Measurements from ENCODE around the gene DNAH10.

The DNAH10 gene

DNA sequence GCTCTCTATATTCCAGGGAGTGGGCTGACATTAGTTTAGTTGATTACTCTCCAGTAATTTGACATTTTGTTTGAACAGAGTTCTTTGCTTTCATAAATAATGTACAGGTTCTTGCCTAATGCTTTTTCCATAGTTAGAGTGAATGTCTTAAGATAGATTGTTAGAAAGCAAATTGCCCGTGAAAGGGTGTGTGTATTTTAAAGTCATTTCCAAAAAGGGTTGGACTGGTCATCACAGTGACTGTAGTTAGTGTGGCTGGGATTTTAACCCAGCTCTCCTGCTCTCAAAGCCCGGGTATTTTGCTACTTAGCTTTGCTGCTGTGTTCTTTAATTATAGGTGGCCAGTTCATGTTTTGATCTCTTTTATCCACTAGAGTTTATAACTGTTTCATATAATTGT, 74.2 kb downstream of the DNAH10 start:
- no peaks in the 10 kb centered on the region for H3K9me2 ChIP-seq (replicated peaks; ENCODE audit: low read depth, low read length)
- no peaks in the 10 kb centered on the region for H3K79me2 ChIP-seq (ENCODE audit: insufficient read depth, low read length)
- no peak overlapping the region for H3K9ac ChIP-seq (ENCODE audit: low read depth, low read length, poor library complexity, severe bottlenecking)
- no peak overlapping the region for H3K4me2 ChIP-seq (ENCODE audit: low read depth, low read length, poor library complexity, severe bottlenecking)
- no peaks in the 10 kb centered on the region for H3K4me1 ChIP-seq (ENCODE audit: insufficient read depth, low read length, poor library complexity, severe bottlenecking)
- H3K27me3 ChIP-seq (ENCODE audit: insufficient read depth, low read length, poor library complexity, severe bottlenecking) = no peaks in the 10 kb centered on the region
- no peak overlapping the region for H2AFZ ChIP-seq (ENCODE audit: low read length)
- H3F3A ChIP-seq (ENCODE audit: low read depth) = no peaks in the 10 kb centered on the region
- TF ChIP-seq, protein P1, sequence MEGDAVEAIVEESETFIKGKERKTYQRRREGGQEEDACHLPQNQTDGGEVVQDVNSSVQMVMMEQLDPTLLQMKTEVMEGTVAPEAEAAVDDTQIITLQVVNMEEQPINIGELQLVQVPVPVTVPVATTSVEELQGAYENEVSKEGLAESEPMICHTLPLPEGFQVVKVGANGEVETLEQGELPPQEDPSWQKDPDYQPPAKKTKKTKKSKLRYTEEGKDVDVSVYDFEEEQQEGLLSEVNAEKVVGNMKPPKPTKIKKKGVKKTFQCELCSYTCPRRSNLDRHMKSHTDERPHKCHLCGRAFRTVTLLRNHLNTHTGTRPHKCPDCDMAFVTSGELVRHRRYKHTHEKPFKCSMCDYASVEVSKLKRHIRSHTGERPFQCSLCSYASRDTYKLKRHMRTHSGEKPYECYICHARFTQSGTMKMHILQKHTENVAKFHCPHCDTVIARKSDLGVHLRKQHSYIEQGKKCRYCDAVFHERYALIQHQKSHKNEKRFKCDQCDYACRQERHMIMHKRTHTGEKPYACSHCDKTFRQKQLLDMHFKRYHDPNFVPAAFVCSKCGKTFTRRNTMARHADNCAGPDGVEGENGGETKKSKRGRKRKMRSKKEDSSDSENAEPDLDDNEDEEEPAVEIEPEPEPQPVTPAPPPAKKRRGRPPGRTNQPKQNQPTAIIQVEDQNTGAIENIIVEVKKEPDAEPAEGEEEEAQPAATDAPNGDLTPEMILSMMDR (conservative IDR thresholded peaks at IDR 0.05; ENCODE audit: low read length) = no peak
- TF ChIP-seq EZH2phosphoT487 (IDR thresholded peaks at IDR 0.05; ENCODE audit: borderline replicate concordance) = no peak
- no peak overlapping the region for H3K4me3 ChIP-seq (ENCODE audit: low read length, poor library complexity, severe bottlenecking)
- no peaks in the 10 kb centered on the region for H4K20me1 ChIP-seq (ENCODE audit: insufficient read depth, low read length, poor library complexity, severe bottlenecking)
- H3K36me3 ChIP-seq (ENCODE audit: insufficient read depth, low read length) = no peaks in the 10 kb centered on the region
- H3K9me3 ChIP-seq (ENCODE audit: insufficient read depth, low read depth, low read length) = no peaks in the 10 kb centered on the region

DNA sequence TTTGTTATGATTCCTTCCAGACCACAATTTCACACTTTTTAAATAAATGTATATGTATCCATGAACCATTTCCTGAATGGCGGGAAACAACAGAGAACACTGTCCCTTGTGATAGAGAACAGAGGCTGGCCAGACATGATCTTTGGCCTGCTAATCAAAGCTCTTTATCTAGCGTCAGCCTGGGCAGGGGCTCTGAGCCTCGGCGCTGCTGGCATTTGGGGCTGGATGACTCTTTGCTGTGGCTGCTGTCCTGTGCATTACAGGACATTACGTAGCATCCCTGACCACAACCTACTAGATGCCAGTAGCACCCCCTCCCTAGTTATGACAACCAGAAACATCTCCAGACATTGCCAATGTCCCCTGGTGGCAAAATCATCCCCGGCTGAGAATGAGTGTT, 77.7 kb downstream of the DNAH10 start:
- Histone ChIP-seq H3K4me3 (ENCODE audit: low read length, poor library complexity, severe bottlenecking) (no peak overlapping the region), H3K27me3 (ENCODE audit: insufficient read depth, low read length, poor library complexity, severe bottlenecking) (no peaks in the 10 kb centered on the region), H3K4me2 (ENCODE audit: low read depth, low read length, poor library complexity, severe bottlenecking) (no peak overlapping the region), H3K9me2 (replicated peaks; ENCODE audit: low read depth, low read length) (no peaks in the 10 kb centered on the region), H3K79me2 (ENCODE audit: insufficient read depth, low read length) (no peaks in the 10 kb centered on the region), H3F3A (ENCODE audit: low read depth) (no peaks in the 10 kb centered on the region), H3K4me1 (ENCODE audit: insufficient read depth, low read length, poor library complexity, severe bottlenecking) (no peaks in the 10 kb centered on the region), H3K9ac (ENCODE audit: low read depth, low read length, poor library complexity, severe bottlenecking) (no peak overlapping the region), H4K20me1 (ENCODE audit: insufficient read depth, low read length, poor library complexity, severe bottlenecking) (no peaks in the 10 kb centered on the region), H3K36me3 (ENCODE audit: insufficient read depth, low read length) (no peaks in the 10 kb centered on the region), H2AFZ (ENCODE audit: low read length) (no peak overlapping the region), H3K9me3 (ENCODE audit: insufficient read depth, low read depth, low read length) (no peaks in the 10 kb centered on the region)
- no peak for TF ChIP-seq EZH2phosphoT487 (IDR thresholded peaks at IDR 0.05; ENCODE audit: borderline replicate concordance)
- TF ChIP-seq, protein P1 (conservative IDR thresholded peaks at IDR 0.05; ENCODE audit: low read length) = no peak

DNA sequence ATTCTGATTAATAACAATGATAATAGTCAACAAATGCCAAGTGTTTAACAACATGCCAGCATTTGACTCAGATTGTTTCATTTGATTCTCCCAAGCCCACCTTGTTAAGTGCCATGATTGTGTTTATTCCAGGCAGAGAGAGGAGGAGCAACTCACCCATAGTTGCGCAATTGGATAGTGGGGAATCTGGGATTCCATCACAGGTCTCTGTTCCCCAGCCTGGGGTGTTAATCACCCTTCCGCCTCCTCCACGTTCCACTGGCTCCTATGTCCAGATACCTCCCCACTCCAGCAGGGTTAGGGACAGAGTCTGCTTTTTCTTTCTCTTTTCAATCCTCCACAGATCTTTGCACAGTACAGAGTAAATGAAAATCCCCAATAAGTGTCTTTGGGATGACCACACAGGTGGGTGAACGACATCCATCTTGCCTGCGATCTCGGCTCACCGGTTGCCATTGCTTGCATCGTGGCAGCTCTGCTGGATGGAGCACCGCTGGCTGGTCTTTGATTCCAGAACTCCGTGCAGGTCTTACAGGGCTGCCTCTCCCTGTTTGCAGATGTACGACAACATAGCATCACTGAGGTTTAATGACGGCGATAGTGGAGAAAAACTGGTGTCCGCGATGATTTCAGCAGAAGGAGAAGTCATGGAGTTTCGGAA, 78.8 kb downstream of the DNAH10 start:
- Histone ChIP-seq H3K4me2 (ENCODE audit: low read depth, low read length, poor library complexity, severe bottlenecking) (no peak overlapping the region), H2AFZ (ENCODE audit: low read length) (no peak overlapping the region), H3K9me2 (replicated peaks; ENCODE audit: low read depth, low read length) (no peaks in the 10 kb centered on the region), H3K27me3 (ENCODE audit: insufficient read depth, low read length, poor library complexity, severe bottlenecking) (no peaks in the 10 kb centered on the region), H3K4me3 (ENCODE audit: low read length, poor library complexity, severe bottlenecking) (no peak overlapping the region), H3K9ac (ENCODE audit: low read depth, low read length, poor library complexity, severe bottlenecking) (no peak overlapping the region), H3K4me1 (ENCODE audit: insufficient read depth, low read length, poor library complexity, severe bottlenecking) (no peaks in the 10 kb centered on the region), H3K9me3 (ENCODE audit: insufficient read depth, low read depth, low read length) (no peaks in the 10 kb centered on the region), H3K79me2 (ENCODE audit: insufficient read depth, low read length) (no peaks in the 10 kb centered on the region), H4K20me1 (ENCODE audit: insufficient read depth, low read length, poor library complexity, severe bottlenecking) (no peaks in the 10 kb centered on the region), H3K36me3 (ENCODE audit: insufficient read depth, low read length) (no peaks in the 10 kb centered on the region), H3F3A (ENCODE audit: low read depth) (no peaks in the 10 kb centered on the region)
- no peak for TF ChIP-seq EZH2phosphoT487 (IDR thresholded peaks at IDR 0.05; ENCODE audit: borderline replicate concordance)
- TF ChIP-seq, protein P1 (conservative IDR thresholded peaks at IDR 0.05; ENCODE audit: low read length) = no peak

Data from Loucy (cell line).